CD4-positive, alpha-beta T cell (primary cell): ENCODE measurements around the gene ANKRD65. TPM values are rescaled to one million over a fixed set of nuclear protein-coding genes. Genes with fewer than 3 reads are reported as not detected.
"Not testable (repeated sequence)": the region's sequence is repeated elsewhere in the genome, so short reads cannot be mapped to it uniquely, and the experiment has no call there.

Experiments
- ATAC-seq: fragments of 200-7000 bp; cut with Tn5 transposase; one replicate; pipeline ENCODE4 v1.10.0; 2022; ENCODE audit warnings: mild to moderate bottlenecking; ENCODE audit not compliant: poor library complexity
- CTCF ChIA-PET: fragments of 350-600 bp; sonication (Branson Sonifier 250); formaldehyde crosslinking; loops from one replicate; lab custom pipeline; 2021; ENCODE audit warnings: antibody characterized with exemption, inconsistent platforms; lab: Charles Lee
- POLR2A ChIA-PET: fragments of 350-600 bp; sonication (Branson Sonifier 250); formaldehyde crosslinking; loops from one replicate; lab custom pipeline; 2021; ENCODE audit warnings: antibody characterized with exemption, inconsistent platforms; lab: Charles Lee
- DNase-seq, 14 experiments: peaks; one replicate each; pipeline ENCODE4 v3.0.0-alpha.2; 2013 to 2020; ENCODE audit warnings: mixed read lengths in 2 of 14
- H3K27ac ChIP-seq, 2 donors: one replicate each; pipeline versions ENCODE4 v1.5.1 to v1.7.0; 2013; ENCODE audit warnings: low read length in 2 of 2, low read depth in 1 of 2, mild to moderate bottlenecking in 1 of 2
- H3K27me3 ChIP-seq, 2 experiments: 1 replicate in 1 of 2; 2 replicates in 1 of 2; pipeline versions ENCODE4 v1.6.1 to v1.7.0; 2013; ENCODE audit warnings: low read length in 2 of 2, control low read depth in 1 of 2, mild to moderate bottlenecking in 1 of 2, moderate library complexity in 1 of 2; ENCODE audit not compliant: insufficient read depth in 2 of 2, control insufficient read depth in 1 of 2
- H3K36me3 ChIP-seq: one replicate; pipeline ENCODE4 v1.6.1; 2013; ENCODE audit warnings: low read length, control low read depth; ENCODE audit not compliant: insufficient read depth
- H3K4me1 ChIP-seq: one replicate; pipeline ENCODE4 v1.6.1; 2013; ENCODE audit warnings: low read length, control low read depth; ENCODE audit not compliant: insufficient read depth
- H3K4me3 ChIP-seq: one replicate; pipeline ENCODE4 v1.5.1; 2013; ENCODE audit warnings: mild to moderate bottlenecking, low read length, moderate library complexity
- H3K9me3 ChIP-seq, 2 experiments: 1 replicate in 1 of 2; 2 replicates in 1 of 2; pipeline versions ENCODE4 v1.6.1 to v1.7.0; 2013; ENCODE audit warnings: low read length in 2 of 2, mild to moderate bottlenecking in 2 of 2, control low read depth in 1 of 2, moderate library complexity in 1 of 2; ENCODE audit not compliant: control insufficient read depth in 1 of 2, insufficient read depth in 1 of 2
- H3K27ac Mint-ChIP-seq: one replicate; pipeline ENCODE4 v1.8.0; 2020; ENCODE audit warnings: mixed read lengths
- H3K27me3 Mint-ChIP-seq: one replicate; pipeline ENCODE4 v1.8.0; 2021; ENCODE audit warnings: mixed read lengths
- H3K36me3 Mint-ChIP-seq: one replicate; pipeline ENCODE4 v1.8.0; 2021; ENCODE audit warnings: low read depth, mixed read lengths
- H3K4me1 Mint-ChIP-seq: one replicate; pipeline ENCODE4 v1.8.0; 2021; ENCODE audit warnings: low read depth, mixed read lengths
- H3K4me3 Mint-ChIP-seq: one replicate; pipeline ENCODE4 v1.8.0; 2020; ENCODE audit warnings: mild to moderate bottlenecking, mixed read lengths
- H3K9me3 Mint-ChIP-seq: one replicate; pipeline ENCODE4 v1.8.0; 2020; ENCODE audit warnings: mixed read lengths
- intact Hi-C, 2 experiments: fragments of 100-400 bp; cut with DNase I in 1 of 2; cut with micrococcal nuclease in 1 of 2; formaldehyde crosslinking; loops; one replicate each; pipeline versions ENCODE4 v1.15.1 to v1.9.0; 2023 to 2025; cut with DNase I, micrococcal nuclease
- total RNA-seq, 174 experiments: library from RNA in 2 of 174; stranded (reverse) in 2 of 174; gene quantifications; one replicate each; pipeline ENCODE4 v1.2.3 and lab custom pipeline; 2021 to 2026
- TF ChIP-seq, protein P1 (sequence below): fragments of 200-600 bp; IDR thresholded peaks from one replicate; pipeline ENCODE4 v1.8.0; 2022; ENCODE audit warnings: antibody characterized with exemption, mild to moderate bottlenecking

Gene ANKRD65
- total RNA-seq, 2 experiments from 2014 or later = not detected

DNA sequence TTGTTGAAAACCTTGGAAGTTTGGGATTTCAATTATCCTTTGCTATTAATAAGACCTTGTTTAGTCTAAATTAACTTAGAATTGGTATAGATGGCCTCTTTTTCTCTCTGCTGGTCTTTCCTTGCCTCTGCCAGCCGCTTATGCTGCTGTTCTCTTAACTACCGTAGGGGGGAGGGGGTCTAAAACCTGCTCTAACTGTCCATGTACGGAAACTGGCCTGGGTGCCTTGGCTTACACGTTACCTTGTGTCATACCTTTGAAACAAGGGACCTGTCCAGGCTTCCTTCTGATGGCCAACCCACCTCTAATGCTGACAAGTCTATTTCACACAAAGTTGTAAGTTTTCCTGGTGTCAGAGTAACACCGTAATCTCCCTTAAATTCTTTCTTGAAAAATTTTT is 3.7 kb downstream of the ANKRD65 start:
- H3K27ac Mint-ChIP-seq, H3K4me3 ChIP-seq, DNase-seq, H3K9me3 ChIP-seq, H3K4me3 Mint-ChIP-seq, H3K9me3 Mint-ChIP-seq, H3K36me3 ChIP-seq, POLR2A ChIA-PET, H3K36me3 Mint-ChIP-seq, CTCF ChIA-PET, H3K4me1 ChIP-seq, intact Hi-C loops, H3K4me1 Mint-ChIP-seq, H3K27ac ChIP-seq, ATAC-seq: not testable (repeated sequence)
- peaks cover 17% of the 10 kb centered on the region for H3K27me3 Mint-ChIP-seq
- peaks cover 11 to 13% of the 10 kb centered on the region in 2 experiments for H3K27me3 ChIP-seq

DNA sequence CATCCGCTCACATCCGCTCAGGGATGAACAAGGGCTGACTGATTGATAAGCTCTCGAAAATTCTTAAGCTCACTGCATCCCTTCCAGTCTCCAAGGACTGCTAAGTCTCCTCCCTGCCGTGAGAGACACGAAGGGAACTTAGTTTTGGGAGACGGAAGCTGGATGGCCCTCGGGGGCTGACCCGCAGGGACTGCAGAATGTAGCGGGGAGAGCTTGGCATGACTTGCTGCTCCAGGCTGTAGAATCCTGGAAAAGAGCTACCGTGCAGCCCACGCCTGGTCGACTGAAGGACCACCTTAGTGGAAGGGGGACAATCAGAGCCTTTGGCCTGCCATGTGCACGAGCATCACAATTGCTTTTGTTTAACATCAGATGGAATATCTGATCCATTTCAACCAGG is 5.3 kb downstream of the ANKRD65 start:
- Histone ChIP-seq H3K27ac (no peak overlapping the region), H3K9me3 (peaks cover 0 to 6% of the 10 kb centered on the region in 2 experiments), H3K36me3 (no peaks in the 10 kb centered on the region), H3K4me1 (peaks cover under 1% of the 10 kb centered on the region), H3K4me3 (no peak overlapping the region), H3K27me3 (peaks cover 1 to 2% of the 10 kb centered on the region in 2 experiments)
- no peaks in the 10 kb centered on the region for H3K4me1 Mint-ChIP-seq
- intact Hi-C loops = no loop called here
- DNase-seq = no peak
- H3K4me3 Mint-ChIP-seq = no peak overlapping the region
- TF ChIP-seq, protein P1, sequence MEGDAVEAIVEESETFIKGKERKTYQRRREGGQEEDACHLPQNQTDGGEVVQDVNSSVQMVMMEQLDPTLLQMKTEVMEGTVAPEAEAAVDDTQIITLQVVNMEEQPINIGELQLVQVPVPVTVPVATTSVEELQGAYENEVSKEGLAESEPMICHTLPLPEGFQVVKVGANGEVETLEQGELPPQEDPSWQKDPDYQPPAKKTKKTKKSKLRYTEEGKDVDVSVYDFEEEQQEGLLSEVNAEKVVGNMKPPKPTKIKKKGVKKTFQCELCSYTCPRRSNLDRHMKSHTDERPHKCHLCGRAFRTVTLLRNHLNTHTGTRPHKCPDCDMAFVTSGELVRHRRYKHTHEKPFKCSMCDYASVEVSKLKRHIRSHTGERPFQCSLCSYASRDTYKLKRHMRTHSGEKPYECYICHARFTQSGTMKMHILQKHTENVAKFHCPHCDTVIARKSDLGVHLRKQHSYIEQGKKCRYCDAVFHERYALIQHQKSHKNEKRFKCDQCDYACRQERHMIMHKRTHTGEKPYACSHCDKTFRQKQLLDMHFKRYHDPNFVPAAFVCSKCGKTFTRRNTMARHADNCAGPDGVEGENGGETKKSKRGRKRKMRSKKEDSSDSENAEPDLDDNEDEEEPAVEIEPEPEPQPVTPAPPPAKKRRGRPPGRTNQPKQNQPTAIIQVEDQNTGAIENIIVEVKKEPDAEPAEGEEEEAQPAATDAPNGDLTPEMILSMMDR = no peak
- H3K27me3 Mint-ChIP-seq = peaks cover 13% of the 10 kb centered on the region
- H3K9me3 Mint-ChIP-seq = no peaks in the 10 kb centered on the region
- CTCF ChIA-PET = no interaction called here
- POLR2A ChIA-PET = no interaction called here
- no peak for ATAC-seq
- H3K36me3 Mint-ChIP-seq = no peaks in the 10 kb centered on the region
- H3K27ac Mint-ChIP-seq = no peak overlapping the region

DNA sequence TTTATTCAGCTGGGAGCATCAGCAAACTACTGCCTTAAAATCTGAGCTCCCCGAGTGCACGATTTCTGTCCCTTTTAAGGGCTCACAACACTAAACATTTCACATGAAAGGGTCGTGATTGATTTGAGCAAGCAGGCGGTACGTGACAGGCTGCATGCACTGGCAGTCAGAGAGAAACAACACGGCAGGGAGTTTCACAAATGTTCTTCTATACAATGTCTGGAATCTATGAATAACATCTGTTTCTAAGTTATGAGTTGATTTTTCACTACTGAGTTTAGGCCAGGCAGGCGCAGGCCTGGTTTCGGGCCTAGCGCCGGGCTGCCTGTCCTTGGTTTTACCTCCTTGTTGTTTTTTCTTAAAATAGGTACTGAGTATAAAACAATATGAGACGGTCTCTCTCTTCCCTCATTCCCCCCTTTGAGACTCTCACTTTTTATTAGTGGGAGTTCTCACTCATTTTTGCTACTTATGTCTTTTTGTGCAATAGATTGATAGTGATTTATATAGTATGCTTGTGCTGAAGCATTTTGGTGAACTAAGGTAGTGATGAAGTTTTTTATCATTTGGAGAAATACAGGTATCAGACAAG is 8.7 kb downstream of the ANKRD65 start:
- H3K9me3 ChIP-seq, ATAC-seq, DNase-seq, H3K4me3 Mint-ChIP-seq, H3K9me3 Mint-ChIP-seq, POLR2A ChIA-PET, H3K36me3 Mint-ChIP-seq, H3K36me3 ChIP-seq, H3K27me3 Mint-ChIP-seq, CTCF ChIA-PET, H3K27ac ChIP-seq, H3K27ac Mint-ChIP-seq, H3K4me3 ChIP-seq, H3K27me3 ChIP-seq: not testable (repeated sequence)
- peaks cover 19% of the 10 kb centered on the region for H3K4me1 ChIP-seq
- intact Hi-C loops = loop anchor here in 1 of 2 experiments (1.0 kb wide), 1 partner anchor 24 kb away; no protein-coding TSS in a partner anchor
- peaks cover 15% of the 10 kb centered on the region for H3K4me1 Mint-ChIP-seq

DNA sequence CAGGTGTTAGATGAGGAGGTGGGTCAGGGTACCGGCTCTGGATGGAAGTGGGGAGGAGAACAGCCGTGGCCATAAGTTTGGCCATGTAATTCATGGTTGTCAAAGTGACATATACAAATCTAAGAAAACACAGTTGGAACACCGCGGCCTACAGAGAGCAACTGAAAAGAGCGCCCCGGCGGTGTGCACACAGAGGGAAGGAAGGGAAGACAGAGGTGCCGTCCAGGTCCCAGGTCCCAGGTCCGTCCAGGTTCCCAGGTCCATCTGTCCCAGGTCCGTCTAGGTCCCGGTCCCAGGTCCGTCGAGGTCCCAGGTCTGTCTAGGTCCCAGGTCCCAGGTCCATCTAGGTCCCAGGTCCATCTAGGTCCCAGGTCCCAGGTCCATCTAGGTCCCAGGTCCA is 9.4 kb downstream of the ANKRD65 start:
- H3K27ac Mint-ChIP-seq = no peak overlapping the region
- peaks cover 0 to 4% of the 10 kb centered on the region in 2 experiments for H3K9me3 ChIP-seq
- ChIA-PET CTCF (no interaction called here), POLR2A (no interaction called here)
- H3K4me3 ChIP-seq = no peak overlapping the region
- peaks cover 6% of the 10 kb centered on the region for H3K36me3 Mint-ChIP-seq
- peak in 1 of 14 experiments; percentile 21 for DNase-seq
- TF ChIP-seq, protein P1 = no peak
- H3K4me1 ChIP-seq = peaks cover 21% of the 10 kb centered on the region
- H3K27me3 ChIP-seq = no peaks in the 10 kb centered on the region
- no peaks in the 10 kb centered on the region for H3K27me3 Mint-ChIP-seq
- H3K27ac ChIP-seq = no peak overlapping the region
- peaks cover 21% of the 10 kb centered on the region for H3K4me1 Mint-ChIP-seq
- ATAC-seq = no peak
- intact Hi-C loops = loop anchor here in 1 of 2 experiments (1.0 kb wide), 1 partner anchor 25 kb away; no protein-coding TSS in a partner anchor
- no peaks in the 10 kb centered on the region for H3K36me3 ChIP-seq
- peak overlapping the region; percentile 54 for H3K4me3 Mint-ChIP-seq
- no peaks in the 10 kb centered on the region for H3K9me3 Mint-ChIP-seq

DNA sequence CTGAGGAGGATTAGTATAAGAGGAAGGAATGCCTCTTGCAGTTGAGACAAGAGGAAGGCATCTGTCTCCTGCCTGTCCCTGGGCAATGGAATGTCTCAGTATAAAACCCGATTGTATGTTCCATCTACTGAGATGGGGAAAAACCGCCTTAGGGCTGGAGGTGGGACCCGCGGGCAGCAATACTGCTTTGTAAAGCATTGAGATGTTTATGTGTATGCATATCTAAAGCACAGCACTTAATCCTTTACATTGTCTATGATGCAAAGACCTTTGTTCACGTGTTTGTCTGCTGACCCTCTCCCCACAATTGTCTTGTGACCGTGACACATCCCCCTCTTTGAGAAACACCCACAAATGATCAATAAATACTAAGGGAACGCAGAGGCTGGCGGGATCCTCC is 10.8 kb downstream of the ANKRD65 start:
- CTCF ChIA-PET, DNase-seq, intact Hi-C loops, ATAC-seq, H3K9me3 ChIP-seq, H3K27me3 ChIP-seq, H3K27ac Mint-ChIP-seq, H3K4me3 ChIP-seq, H3K27ac ChIP-seq, H3K27me3 Mint-ChIP-seq, H3K9me3 Mint-ChIP-seq: not testable (repeated sequence)
- Mint-ChIP-seq H3K4me1 (peaks cover 26% of the 10 kb centered on the region), H3K4me3 (peak overlapping the region; percentile 78), H3K36me3 (peaks cover 18% of the 10 kb centered on the region)
- H3K36me3 ChIP-seq = peaks cover 12% of the 10 kb centered on the region
- POLR2A ChIA-PET = interaction anchor here (5.3 kb wide), 1 partner anchor 35 kb away, joined by 39 read pairs; the partner anchor contains the start of gene AURKAIP1
- H3K4me1 ChIP-seq = peaks cover 35% of the 10 kb centered on the region
